IPS-15b (cell line): ENCODE measurements around the gene PACS1.

Experiments used
- H3K27me3 ChIP-seq: one replicate; pipeline ENCODE4 v1.6.1; 2013; ENCODE audit warnings: low read length; ENCODE audit not compliant: control insufficient read depth, insufficient read depth
- H3K36me3 ChIP-seq: one replicate; pipeline ENCODE4 v1.6.1; 2013; ENCODE audit warnings: low read length; ENCODE audit not compliant: control insufficient read depth, insufficient read depth
- H3K4me1 ChIP-seq: one replicate; pipeline ENCODE4 v1.6.1; 2013; ENCODE audit warnings: mild to moderate bottlenecking, low read length; ENCODE audit not compliant: control insufficient read depth, insufficient read depth
- H3K4me3 ChIP-seq: one replicate; pipeline ENCODE4 v1.5.1; 2013; ENCODE audit warnings: low read depth, low read length
- H3K9ac ChIP-seq: one replicate; pipeline ENCODE4 v1.6.1; 2013; ENCODE audit warnings: low read depth, mild to moderate bottlenecking, low read length
- H3K9me3 ChIP-seq: one replicate; pipeline ENCODE4 v1.6.1; 2013; ENCODE audit warnings: mild to moderate bottlenecking, low read length; ENCODE audit not compliant: control insufficient read depth, insufficient read depth

The PACS1 gene

GRCh38 chr11:66051766-66052663, 18.1 kb upstream of the PACS1 start, which contains the start of gene SF3B2:
Gene SF3B2 (plus strand): TSS chr11:66052364. CDS start chr11:66052385, 21 bp downstream.
- Histone ChIP-seq H3K9ac (peak within 1 kb of the TSS; percentile 97), H3K4me3 (peak within 1 kb of the TSS; percentile 96), H3K9me3 (no peaks in the 10 kb centered on the region)

DNA sequence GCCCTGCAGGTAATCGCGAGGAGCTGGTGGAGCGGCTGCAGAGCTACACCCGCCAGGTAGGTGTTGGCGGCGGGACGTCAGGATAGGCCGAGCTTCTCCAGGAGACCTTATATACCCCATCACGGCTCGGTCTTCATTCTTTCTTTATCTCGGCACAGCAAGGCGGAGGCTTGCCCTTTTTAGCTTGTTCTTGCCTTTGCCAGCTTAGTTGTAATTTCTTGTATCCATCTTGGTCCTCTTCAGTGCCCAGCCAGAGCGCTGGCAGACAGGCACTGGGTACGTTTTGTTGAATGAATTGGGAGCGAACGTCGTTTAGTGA, 17.4 kb upstream of the PACS1 start:
- Histone ChIP-seq H3K9me3 (no peaks in the 10 kb centered on the region), H3K4me3 (peak overlapping the region; percentile 96)

More at GRCh38 chr11:66051766-66052663, 18.1 kb upstream of the PACS1 start, which contains the start of gene SF3B2:
- peaks cover 20% of the 10 kb centered on the region for H3K36me3 ChIP-seq
- H3K4me1 ChIP-seq: peaks cover 11% of the 10 kb centered on the region
- no peaks in the 10 kb centered on the region for H3K27me3 ChIP-seq

DNA sequence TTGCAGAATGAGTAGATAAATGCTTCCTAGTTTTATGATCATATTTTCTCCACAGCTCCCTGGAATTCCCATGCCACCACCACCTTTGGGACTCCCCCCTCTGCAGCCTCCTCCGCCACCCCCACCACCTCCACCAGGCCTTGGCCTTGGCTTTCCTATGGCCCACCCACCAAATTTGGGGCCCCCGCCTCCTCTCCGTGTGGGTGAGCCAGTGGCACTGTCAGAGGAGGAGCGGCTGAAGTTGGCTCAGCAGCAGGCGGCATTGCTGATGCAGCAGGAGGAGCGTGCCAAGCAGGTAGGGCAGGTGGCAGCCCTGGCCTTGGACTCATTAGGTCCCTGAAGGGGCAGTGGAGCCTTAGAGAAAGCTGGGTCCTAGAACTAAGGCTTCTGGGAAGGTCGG, 15.1 kb upstream of the PACS1 start:
- Histone ChIP-seq H3K27me3 (no peaks in the 10 kb centered on the region), H3K9me3 (no peaks in the 10 kb centered on the region), H3K4me1 (peaks cover 7% of the 10 kb centered on the region), H3K4me3 (no peak overlapping the region), H3K36me3 (peaks cover 40% of the 10 kb centered on the region), H3K9ac (no peak overlapping the region)

More for the DNA sequence above, 17.4 kb upstream of the PACS1 start:
- Histone ChIP-seq H3K27me3 (no peaks in the 10 kb centered on the region), H3K4me1 (peaks cover 11% of the 10 kb centered on the region), H3K36me3 (peaks cover 20% of the 10 kb centered on the region), H3K9ac (peak overlapping the region; percentile 97)

DNA sequence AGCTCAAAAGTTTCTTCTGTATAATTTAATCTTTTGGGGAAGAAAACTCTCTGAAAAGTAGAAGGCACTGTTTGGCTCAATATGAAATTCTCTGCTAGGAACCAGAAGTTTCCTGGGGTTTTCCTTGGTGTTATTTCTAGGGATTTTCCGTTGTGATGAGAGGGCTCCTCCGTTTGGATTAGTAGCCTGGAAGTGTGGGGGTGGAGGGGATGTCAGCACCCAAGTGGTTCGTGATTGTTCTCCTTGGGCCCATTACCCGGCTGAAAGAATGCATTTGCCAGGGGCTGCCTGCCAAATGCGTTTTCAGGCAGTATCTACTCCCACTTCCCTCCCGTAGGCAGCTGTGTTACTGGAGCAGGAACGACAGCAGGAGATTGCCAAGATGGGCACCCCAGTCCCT, 13.6 kb upstream of the PACS1 start:
- Histone ChIP-seq H3K4me3 (no peak overlapping the region), H3K9ac (no peak overlapping the region), H3K9me3 (no peaks in the 10 kb centered on the region), H3K4me1 (peaks cover 3% of the 10 kb centered on the region), H3K27me3 (no peaks in the 10 kb centered on the region), H3K36me3 (peaks cover 55% of the 10 kb centered on the region)

- no peak overlapping the region for H3K4me3 ChIP-seq
- no peak overlapping the region for H3K9ac ChIP-seq
- peaks cover 72% of the 10 kb centered on the region for H3K36me3 ChIP-seq
- no peaks in the 10 kb centered on the region for H3K9me3 ChIP-seq
- H3K4me1 ChIP-seq: no peaks in the 10 kb centered on the region
- H3K27me3 ChIP-seq: no peaks in the 10 kb centered on the region
Observed at GRCh38 chr11:66059966-66060680, 9.9 kb upstream of the PACS1 start.

- Histone ChIP-seq H3K9ac (no peak overlapping the region), H3K4me1 (no peaks in the 10 kb centered on the region), H3K36me3 (peaks cover 68% of the 10 kb centered on the region), H3K27me3 (no peaks in the 10 kb centered on the region), H3K9me3 (no peaks in the 10 kb centered on the region), H3K4me3 (no peak overlapping the region)
Observed at GRCh38 chr11:66061268-66061667, 8.8 kb upstream of the PACS1 start.

- peaks cover 74% of the 10 kb centered on the region for H3K36me3 ChIP-seq
- no peaks in the 10 kb centered on the region for H3K4me1 ChIP-seq
- H3K27me3 ChIP-seq: no peaks in the 10 kb centered on the region
- H3K9ac ChIP-seq: no peak overlapping the region
- H3K9me3 ChIP-seq: no peaks in the 10 kb centered on the region
- no peak overlapping the region for H3K4me3 ChIP-seq
Observed at GRCh38 chr11:66062408-66062807, 7.7 kb upstream of the PACS1 start.

DNA sequence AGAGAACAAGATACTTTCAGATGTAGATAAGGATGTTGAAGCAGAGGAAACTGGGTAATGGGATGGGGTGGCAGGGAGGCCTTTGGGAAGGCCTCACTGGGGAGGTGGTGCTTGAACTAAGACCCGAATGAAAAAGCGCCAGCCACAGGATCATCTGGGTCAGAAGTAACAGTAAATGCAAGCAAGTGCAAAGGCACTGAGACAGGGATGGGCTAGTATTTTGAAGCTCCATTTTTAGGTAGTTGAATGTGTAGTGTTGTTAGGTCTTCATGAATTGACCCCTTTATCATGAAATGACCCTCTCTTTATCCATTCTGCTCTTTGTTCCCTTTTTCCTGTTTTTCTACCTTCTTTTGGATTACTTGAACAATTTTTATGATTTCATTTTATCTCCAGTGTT, 6.2 kb upstream of the PACS1 start:
- H3K4me3 ChIP-seq: no peak overlapping the region
- no peaks in the 10 kb centered on the region for H3K9me3 ChIP-seq
- H3K36me3 ChIP-seq: peaks cover 74% of the 10 kb centered on the region
- no peak overlapping the region for H3K9ac ChIP-seq
- H3K4me1 ChIP-seq: peaks cover 5% of the 10 kb centered on the region
- no peaks in the 10 kb centered on the region for H3K27me3 ChIP-seq

DNA sequence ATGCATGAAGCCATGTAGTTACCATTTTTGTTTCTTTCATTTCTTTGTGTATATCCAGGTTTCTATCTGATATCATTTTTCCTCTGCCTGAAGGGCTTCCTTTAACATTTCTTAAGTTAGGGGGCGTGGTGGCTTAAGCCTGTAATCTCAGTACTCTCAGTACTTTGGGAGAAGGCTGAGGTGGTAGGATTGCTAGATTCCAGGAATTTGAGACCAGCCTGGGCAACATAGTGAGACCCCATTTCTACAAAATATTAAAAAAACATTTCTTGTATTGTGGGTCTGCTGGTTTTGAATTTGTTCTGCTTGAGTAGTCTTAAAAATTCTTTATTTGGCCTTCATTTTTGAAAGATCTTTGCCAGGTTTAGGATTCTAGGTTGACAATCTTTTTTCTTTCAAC, 5.5 kb upstream of the PACS1 start:
- no peak overlapping the region for H3K4me3 ChIP-seq
- no peaks in the 10 kb centered on the region for H3K9me3 ChIP-seq
- peaks cover 5% of the 10 kb centered on the region for H3K4me1 ChIP-seq
- H3K9ac ChIP-seq: no peak overlapping the region
- H3K36me3 ChIP-seq: peaks cover 70% of the 10 kb centered on the region
- H3K27me3 ChIP-seq: no peaks in the 10 kb centered on the region

DNA sequence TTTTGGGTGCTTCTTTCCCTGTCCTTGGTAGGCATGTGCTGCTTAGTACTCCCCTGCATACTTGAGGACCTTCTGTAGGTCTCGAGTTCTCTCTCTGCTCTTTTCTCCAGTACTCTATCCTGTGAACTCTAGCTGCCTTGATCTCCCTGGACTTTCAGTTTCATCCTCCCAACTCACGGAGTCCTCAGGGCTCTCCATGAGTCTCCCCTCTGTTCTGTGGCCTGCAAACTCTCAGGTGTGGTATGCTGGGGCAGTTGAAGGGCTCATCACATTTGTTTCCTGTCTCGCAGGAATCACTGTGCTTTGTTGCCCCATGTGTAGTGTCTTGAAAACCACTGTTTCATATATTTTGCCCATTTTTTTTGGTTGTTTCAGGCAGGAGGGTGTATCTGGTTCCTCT, 3.3 kb upstream of the PACS1 start:
- peaks cover 48% of the 10 kb centered on the region for H3K36me3 ChIP-seq
- no peaks in the 10 kb centered on the region for H3K9me3 ChIP-seq
- H3K9ac ChIP-seq: no peak overlapping the region
- H3K4me3 ChIP-seq: no peak overlapping the region
- H3K27me3 ChIP-seq: no peaks in the 10 kb centered on the region
- peaks cover 5% of the 10 kb centered on the region for H3K4me1 ChIP-seq

DNA sequence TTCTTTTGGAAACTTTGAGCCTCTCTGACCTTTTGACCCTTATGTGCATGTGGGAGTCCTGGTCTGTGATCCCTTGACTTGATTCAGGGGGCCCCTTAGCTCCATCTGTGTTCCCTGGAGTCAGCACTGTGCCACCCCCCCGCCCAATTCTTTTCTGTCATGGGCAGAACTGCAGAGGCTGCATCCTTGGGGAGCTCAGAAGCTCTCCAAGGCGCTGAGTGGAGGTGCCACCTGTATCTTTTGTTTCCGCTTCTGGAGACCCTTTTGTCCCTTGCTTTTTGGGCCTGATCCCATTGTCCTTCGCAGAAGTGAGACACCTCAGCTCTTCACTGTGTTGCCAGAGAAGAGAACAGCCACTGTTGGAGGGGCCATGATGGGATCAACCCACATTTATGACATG, 2.4 kb upstream of the PACS1 start:
- Histone ChIP-seq H3K9ac (no peak overlapping the region), H3K4me3 (no peak overlapping the region), H3K9me3 (no peaks in the 10 kb centered on the region), H3K27me3 (no peaks in the 10 kb centered on the region), H3K36me3 (peaks cover 43% of the 10 kb centered on the region), H3K4me1 (peaks cover 5% of the 10 kb centered on the region)
